ENCODE measurements around the gene MRPL54.

- no peak for TF ChIP-seq EZH2 (IDR thresholded peaks at IDR 0.05; ENCODE audit: borderline replicate concordance, low read length)
- no peak for TF ChIP-seq CTCF (conservative IDR thresholded peaks at IDR 0.05 in 1 of 2, IDR thresholded peaks at IDR 0.05 in 1 of 2; ENCODE audit: extremely low read depth in 1 of 2, insufficient read depth in 1 of 2, low read depth in 1 of 2, low read length in 2 of 2)
Measured at GRCh38 chr19:3759482-3760254, 2.8 kb upstream of the MRPL54 start.

Measured in mammary epithelial cell (primary cell).